LoVo (cell line): ENCODE results near the gene GPAM.

Experiments
- DNase-seq: peaks from one replicate; pipeline ENCODE4 v3.0.0-alpha.2; 2016; ENCODE audit warnings: low spot score

The GPAM gene

GRCh38 chr10:112182784-112183328 is 709 bp downstream of the GPAM start:
- no peak for DNase-seq

- DNase-seq = no peak
These were observed 6.3 kb downstream of the GPAM start for GRCh38 chr10:112177247-112177646.

- DNase-seq = no peak
These were observed 7.0 kb downstream of the GPAM start for GRCh38 chr10:112176543-112176942.

DNA sequence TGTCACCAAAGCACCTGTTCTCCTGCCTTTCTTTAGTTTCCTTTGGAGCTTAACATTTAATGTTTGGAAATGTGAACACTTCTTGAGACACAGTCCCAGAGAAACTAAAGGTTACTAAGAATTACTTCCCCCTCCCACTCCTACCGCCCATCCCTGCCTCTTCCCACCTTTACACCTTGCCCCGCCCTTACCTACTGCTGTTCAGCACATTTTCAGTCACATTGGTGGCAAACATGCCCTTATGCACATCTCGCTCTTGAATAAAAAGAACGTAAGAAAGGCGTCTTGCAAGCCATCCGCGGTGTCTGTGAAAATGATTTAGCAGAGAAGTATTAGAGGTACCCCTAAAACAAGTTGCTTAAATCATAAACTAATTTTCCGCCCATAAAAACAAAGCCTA is 8.2 kb downstream of the GPAM start:
- no peak for DNase-seq

DNA sequence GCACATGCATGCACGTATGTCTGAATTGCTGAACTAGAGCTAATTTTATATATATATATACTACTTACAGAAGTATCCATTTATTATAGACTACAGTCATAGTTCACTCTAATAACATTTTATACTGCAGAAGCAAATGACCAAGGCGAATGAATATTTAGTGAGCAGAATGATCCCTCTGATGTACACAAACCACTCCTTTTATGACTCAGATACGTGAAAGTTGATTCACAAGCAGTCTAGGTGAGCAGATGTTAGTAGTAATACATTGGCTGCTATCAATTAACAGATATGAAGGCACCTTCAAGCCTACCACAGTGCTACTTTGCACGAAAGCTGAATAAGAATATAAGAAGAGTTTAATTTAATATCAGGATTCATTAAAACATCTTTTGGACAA is 10.4 kb downstream of the GPAM start:
- no peak for DNase-seq

GRCh38 chr10:112168733-112169132 is 14.8 kb downstream of the GPAM start:
- no peak for DNase-seq

GRCh38 chr10:112166800-112167199 is 16.8 kb downstream of the GPAM start:
- no peak for DNase-seq

DNA sequence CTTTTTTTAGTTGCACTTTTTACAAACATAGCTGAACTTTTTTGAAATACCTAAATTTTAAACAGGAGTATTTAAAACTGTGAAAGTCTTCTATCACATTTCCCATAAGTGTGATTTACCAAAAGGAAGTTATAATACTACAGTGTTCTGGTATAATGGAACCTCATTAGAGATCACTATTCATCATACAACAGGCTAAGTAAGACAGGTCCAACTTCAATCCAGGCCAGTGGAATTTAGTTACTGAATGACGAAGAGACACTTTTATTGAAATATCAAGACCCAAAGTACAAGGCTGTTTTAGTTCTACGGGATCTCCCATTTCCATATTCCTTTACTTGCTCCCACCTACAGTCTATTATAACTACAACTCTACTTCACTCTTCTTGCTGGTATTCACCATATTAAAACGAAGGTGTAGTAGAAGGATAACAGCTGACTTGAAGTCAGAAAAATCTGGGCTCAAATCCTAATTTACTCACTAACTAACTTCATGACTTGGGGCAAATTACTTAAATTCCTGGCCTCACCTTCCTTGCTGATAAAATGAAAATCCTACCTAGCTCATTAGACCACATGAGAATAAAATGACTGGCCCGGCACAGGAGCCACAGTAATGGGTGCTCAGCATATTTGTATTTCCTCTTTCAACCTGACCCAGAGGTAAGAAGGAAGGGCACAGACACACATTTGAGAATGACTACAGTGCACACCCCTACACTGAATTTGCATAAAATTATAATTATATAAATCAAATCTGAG is 21.6 kb downstream of the GPAM start:
- no peak for DNase-seq

DNA sequence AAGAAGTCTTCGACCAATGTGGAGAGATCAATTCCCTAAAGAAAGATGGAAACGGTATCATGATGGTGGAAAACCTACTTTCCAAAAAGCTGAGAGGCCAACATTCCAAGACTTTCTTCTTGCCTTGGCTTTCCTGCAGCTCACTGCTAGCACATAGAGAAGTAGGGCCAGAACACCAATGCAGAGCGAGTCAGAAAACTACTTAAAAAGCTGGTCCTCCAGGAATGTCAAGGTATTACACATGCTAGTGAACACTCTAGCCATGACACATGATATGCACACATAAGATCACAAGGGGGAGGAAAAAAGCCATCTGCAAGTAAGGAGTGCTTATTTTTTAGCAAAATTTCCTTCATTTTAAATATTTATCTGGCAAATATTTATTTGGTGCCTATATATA is 22.7 kb downstream of the GPAM start:
- DNase-seq = no peak

DNA sequence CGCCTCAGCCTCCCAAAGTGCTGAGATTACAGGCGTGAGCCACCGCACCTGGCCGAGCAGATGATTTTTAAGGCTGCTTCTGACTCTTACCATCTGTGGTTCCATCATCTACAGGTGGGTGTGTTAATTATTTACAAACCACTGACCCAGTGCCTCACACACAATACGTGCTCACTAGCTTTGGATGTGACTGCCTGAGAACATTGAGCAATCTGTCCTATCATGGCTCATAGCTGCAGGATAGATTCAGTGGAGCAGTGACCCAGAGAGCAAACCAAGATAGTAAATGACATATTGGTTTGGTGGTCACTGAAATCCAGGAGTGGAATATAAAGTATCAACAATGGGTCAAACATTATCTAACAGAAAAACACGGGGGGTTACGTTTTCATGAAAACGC is 24.1 kb downstream of the GPAM start:
- DNase-seq = no peak

DNA sequence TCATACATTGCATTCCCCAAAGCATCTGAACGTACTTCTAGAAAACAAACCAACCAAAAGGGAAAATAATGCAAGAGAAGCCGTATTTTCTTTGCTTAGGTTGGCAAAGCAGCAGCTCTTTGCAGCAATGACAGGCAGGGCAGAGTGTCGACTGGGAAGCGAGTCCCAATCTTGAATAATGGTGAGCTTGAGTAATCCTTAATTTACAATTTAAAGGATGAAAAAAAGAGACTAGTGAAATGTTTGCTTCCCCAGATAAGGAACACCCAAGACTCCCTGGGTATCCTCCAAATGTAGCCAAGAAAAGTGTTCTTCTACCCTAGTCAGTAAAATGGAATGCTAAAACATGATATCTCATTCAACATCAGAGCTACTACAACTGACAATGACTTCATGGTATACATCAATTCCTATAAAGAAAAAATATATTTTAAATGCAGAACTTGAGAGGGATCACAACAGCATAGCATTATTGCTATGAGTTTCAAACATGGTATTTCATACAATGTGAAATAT is 32.0 kb downstream of the GPAM start:
- no peak for DNase-seq

DNA sequence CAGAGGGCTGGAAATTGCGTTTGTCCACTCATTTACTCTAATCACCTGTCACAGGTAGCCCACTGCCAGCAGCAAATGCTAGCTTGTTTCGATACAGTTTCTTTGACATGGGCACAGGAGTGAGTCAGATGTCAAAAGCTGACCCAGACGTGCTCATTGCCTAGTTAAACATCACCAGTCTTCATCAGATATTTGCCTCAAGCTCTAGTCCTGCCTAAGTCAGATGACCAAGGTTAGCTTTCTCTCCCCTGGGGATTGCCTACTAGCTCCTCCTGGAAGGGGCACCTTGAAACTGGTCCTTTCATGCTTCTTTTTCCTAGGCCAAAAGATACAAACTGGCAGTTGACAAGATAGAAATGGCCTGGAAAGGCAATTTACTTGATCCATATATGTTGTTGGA is 35.2 kb downstream of the GPAM start:
- DNase-seq = no peak

DNA sequence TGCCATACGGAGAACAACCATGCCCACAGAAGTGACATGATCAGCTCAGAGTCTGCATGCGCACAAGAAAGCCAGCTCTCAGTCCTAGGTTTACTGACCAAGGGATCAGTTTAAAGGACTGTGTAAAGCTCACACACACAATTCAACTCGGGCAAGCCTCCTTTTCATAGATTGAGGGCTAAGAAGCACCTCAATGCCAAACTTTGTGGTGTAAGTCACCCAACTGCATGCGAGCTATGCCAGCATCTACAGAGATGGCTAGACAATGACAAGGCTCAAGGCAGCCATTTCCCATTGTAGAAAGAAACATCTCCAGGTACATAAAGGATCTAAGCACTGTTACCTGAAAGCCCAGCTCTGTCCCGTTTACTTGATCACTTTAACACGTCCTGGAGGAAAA is 36.8 kb downstream of the GPAM start:
- no peak for DNase-seq

- DNase-seq = no peak
These were observed 38.3 kb downstream of the GPAM start for GRCh38 chr10:112145263-112145662.

- no peak for DNase-seq
These were observed 40.1 kb downstream of the GPAM start for GRCh38 chr10:112143420-112143819.

GRCh38 chr10:112141292-112141691 is 42.3 kb downstream of the GPAM start:
- DNase-seq = no peak

GRCh38 chr10:112140110-112140970 is 43.2 kb downstream of the GPAM start:
- DNase-seq = peak; percentile 73

DNA sequence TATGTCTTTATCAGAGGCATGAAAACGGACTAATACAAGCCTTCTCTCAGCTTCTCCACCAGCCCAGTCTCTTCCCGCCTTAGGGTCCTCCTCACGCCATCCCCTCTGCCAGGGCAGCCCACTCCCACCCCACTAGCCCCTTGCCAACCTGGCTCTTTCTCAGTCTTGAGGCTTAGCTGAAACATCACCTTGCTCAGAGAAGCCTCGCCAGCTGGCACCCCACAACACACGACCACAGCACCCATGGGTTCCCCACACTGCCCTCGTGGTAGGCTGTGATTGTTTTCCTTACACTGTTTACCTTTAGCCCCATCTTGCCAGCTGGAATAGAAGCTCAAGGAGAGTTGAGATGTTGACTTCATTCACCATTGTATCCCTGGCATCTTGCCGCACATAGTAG is 44.4 kb downstream of the GPAM start:
- DNase-seq = no peak

GRCh38 chr10:112137154-112137987 is 46.2 kb downstream of the GPAM start:
- DNase-seq = peak; percentile 50

DNA sequence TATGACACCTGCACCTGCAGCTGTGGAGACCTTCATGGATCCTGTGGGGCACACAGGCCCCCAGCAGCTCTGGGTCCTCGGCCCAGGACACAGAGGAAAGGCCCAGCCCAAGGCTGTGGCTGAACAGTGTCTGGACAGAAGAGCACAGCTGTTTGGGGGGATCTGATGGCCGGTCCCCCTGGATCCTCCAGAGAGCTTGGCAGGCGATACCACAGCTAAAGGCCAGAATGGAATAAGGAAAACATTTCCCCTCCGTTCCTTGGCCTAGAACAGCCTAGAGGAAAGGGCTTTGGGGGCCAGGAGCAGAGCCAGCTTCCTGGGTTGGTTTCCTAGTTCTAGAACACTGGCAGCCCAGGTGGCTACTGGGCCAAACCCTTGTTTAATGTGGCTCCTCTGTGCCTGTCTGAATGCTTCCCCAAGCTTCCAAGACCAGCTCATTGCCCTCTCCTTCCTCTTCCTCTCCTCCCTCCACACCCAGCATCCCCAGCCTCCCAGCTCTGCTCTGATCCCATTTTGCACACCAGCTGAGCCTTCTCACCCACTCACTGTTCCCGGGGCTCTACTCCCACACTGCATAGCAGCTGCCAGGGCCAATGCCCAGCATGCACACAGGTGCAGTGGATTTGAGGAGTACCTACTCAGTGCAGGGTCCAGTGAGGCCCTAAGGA is 46.9 kb downstream of the GPAM start:
- DNase-seq = no peak

- no peak for DNase-seq
These were observed 48.0 kb downstream of the GPAM start for GRCh38 chr10:112135604-112136003.
